C4-2B (cell line): Measurements from ENCODE around the gene KCNJ18.
"Not testable (repeated sequence)": the region's sequence is repeated elsewhere in the genome, so short reads cannot be mapped to it uniquely, and the experiment has no call there.

Experiments
- CTCF ChIP-seq: fragments of 450-650 bp; conservative IDR thresholded peaks from 2 replicates; pipeline ENCODE4 v1.5.1; 2017; ENCODE audit warnings: mild to moderate bottlenecking
- ZFX ChIP-seq: fragments of 450-650 bp; IDR thresholded peaks from 2 replicates; pipeline ENCODE4 v1.6.1; 2017

- not testable (repeated sequence) for TF ChIP-seq CTCF, ZFX
Measured at GRCh38 chr17:21713631-21714030, 21.3 kb downstream of the KCNJ18 start.
